ENCODE measurements around the gene EHMT1. TPM values are rescaled to one million over a fixed set of nuclear protein-coding genes. Genes with fewer than 3 reads are reported as not detected.
A peak's percentile ranks its signal among the peaks of the same experiment; 100 is the strongest.

The EHMT1 gene
- total and polyA plus RNA-seq, 2 of the 8 experiments (the other 6 are each of a cell fraction or from before 2014, with no cell fraction given): 95.7 to 163 TPM

DNA sequence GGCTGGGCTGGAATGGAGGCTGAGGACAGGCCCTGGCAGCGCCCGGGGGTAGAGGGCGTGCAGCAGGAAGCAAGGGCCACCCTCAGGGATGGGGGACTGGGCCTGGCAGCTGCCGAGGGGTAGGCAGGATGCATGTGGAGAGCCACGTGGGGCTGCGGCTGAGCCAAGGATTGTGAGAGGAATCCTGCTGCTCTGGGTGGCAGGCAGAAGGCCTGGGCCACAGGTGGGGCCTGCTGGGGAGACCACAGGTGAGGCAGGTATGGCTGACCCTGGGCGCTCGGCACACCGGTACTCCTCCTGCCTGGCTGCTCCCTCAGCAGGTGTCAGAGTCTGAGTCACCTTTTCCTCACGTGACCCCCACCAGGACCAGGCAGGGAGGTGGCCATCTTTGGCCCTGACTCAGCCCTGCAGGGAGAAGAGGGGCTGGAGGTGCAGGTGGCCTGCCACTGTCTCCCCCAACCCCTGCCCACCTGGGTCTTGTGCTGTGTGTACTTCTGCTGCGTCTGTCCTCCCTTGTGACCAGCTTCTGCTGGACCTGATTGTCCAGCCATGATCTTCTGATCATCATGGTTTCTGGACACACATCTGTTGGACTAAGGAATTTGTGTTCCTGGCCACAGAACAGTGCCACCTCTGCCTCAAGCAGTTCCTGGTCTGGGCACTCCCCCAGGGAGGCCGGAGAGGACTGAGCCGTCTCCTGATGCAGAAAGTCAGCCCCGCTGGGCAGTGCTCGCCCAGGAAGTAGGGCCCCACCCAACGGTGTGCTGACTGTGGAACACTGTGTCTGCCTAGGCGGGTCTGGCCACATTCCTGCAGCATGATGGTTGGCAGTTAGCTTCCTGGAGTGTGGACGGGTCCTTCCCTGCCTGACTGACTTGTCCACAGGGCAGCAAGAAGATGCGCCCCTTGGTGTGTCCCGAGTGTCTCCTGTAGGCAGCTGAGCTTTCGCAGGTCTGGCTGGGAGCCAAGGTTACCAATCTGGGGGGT, 6.9 kb upstream of the EHMT1 start:
- peak overlapping the region; percentile 27 for H3K4ac ChIP-seq (replicated peaks; ENCODE audit: insufficient read length, low read depth, low read length)
- DNase-seq (ENCODE audit: low read depth in 1 of 2, low spot score in 2 of 2): no peak
- FAIRE-seq: no peak
- 0 out of 2 replicates have a peak overlapping the region, but pooled peaks have one; percentile 8 for H2AK5ac ChIP-seq (ENCODE audit: low read depth, low read length)
- no peak overlapping the region for H2BK120ac ChIP-seq (replicated peaks; ENCODE audit: low read depth, low read length)
- H3K36me3 ChIP-seq (ENCODE audit: control insufficient read depth in 2 of 4, insufficient read depth in 4 of 4, low read length in 3 of 4): peaks cover 3 to 25% (median 11%) of the 10 kb centered on the region in 4 experiments; a peak in 6 of 8 replicates
- H3K79me2 ChIP-seq (ENCODE audit: control insufficient read depth in 1 of 2, insufficient read depth in 2 of 2, low read length in 2 of 2): peaks cover 0 to 12% of the 10 kb centered on the region in 2 experiments; a peak in 2 of 4 replicates
- no peak overlapping the region for H2AFZ ChIP-seq (ENCODE audit: low read length)
- no peak overlapping the region for H3K4me2 ChIP-seq (ENCODE audit: insufficient read depth in 1 of 2, low read depth in 2 of 2, low read length in 2 of 2)
- CTCF ChIA-PET (ENCODE audit: partially characterized antibody): interaction anchor here (0.8 to 1.1 kb wide), 4 partner anchors 20 to 34 kb away, joined by 3 to 4 read pairs (median 4); no protein-coding TSS in a partner anchor
- no peaks in the 10 kb centered on the region for H3K27me3 ChIP-seq (replicated peaks in 1 of 4; ENCODE audit: control insufficient read depth in 3 of 4, extremely low read depth in 1 of 4, insufficient read depth in 3 of 4, low read length in 3 of 4)
- POLR2A ChIA-PET (ENCODE audit: partially characterized antibody): interaction anchor here (0.9 to 1.4 kb wide), 4 partner anchors 15 to 34 kb away, joined by 3 to 4 read pairs (median 4); no protein-coding TSS in a partner anchor
- H3K9ac ChIP-seq (replicated peaks in 1 of 4; ENCODE audit: extremely low read depth in 1 of 4, low read depth in 3 of 4, low read length in 3 of 4): no peak overlapping the region
- H3K9me3 ChIP-seq (ENCODE audit: insufficient read depth in 2 of 2, low read depth in 1 of 2, low read length in 1 of 2): no peaks in the 10 kb centered on the region
- peak overlapping the region; percentile 71; the same call in 1 of the 2 replicates for H4K8ac ChIP-seq (ENCODE audit: extremely low read depth, insufficient read depth, low read length)
- no peaks in the 10 kb centered on the region for H3K23me2 ChIP-seq (ENCODE audit: low read depth, low read length)
- peak overlapping the region; percentile 55; the same call in 1 of the 2 replicates for H2BK5ac ChIP-seq (ENCODE audit: low read depth, low read length)
- H4K91ac ChIP-seq (replicated peaks; ENCODE audit: insufficient read length, low read length): no peak overlapping the region
- no peaks in the 10 kb centered on the region; the same call in 1 of the 2 replicates for H3K79me1 ChIP-seq (ENCODE audit: low read depth, low read length)
- H3K14ac ChIP-seq (ENCODE audit: insufficient read length): no peak overlapping the region
- H2BK20ac ChIP-seq (ENCODE audit: low read length): peak overlapping the region; percentile 61; the same call in 1 of the 2 replicates
- no peak overlapping the region for H3K23ac ChIP-seq (ENCODE audit: insufficient read length)
- peak overlapping the region; percentile 23; the same call in 1 of the 2 replicates for H2BK12ac ChIP-seq (ENCODE audit: low read depth, low read length)
- WGBS, 2 experiments (ENCODE audit: extremely low coverage in 1 of 2, insufficient coverage in 1 of 2, insufficient read length in 1 of 2, insufficient replicate concordance in 2 of 2, low coverage in 1 of 2, low lambda C conversion rate in 2 of 2, missing lambda C conversion rate in 1 of 2): 87% methylated on average over 18 of the region's 21 CpGs; no CpG with 5 or more reads in 1 of the 2 experiments
- no peak overlapping the region for H3K56ac ChIP-seq (replicated peaks; ENCODE audit: insufficient read length, low read depth, low read length)
- peaks cover 0 to 8% (median 3%) of the 10 kb centered on the region in 4 experiments; a peak in 4 of 7 replicates for H3K4me1 ChIP-seq (replicated peaks in 1 of 4; ENCODE audit: control insufficient read depth in 3 of 4, insufficient read depth in 4 of 4, low read length in 3 of 4)
- H3K18ac ChIP-seq (ENCODE audit: extremely low read depth, low read length): 0 out of 2 replicates have a peak overlapping the region, but pooled peaks have one; percentile 1
- H3K27ac ChIP-seq (ENCODE audit: low read depth, low read length): peak overlapping the region; percentile 7; the same call in 1 of the 2 replicates
- H4K20me1 ChIP-seq (replicated peaks in 1 of 2; ENCODE audit: control insufficient read depth in 1 of 2, insufficient read depth in 2 of 2, low read length in 2 of 2): peaks cover 11 to 28% of the 10 kb centered on the region in 2 experiments
- no peak overlapping the region for H4K5ac ChIP-seq (ENCODE audit: insufficient read length, low read depth, low read length)
- H2BK15ac ChIP-seq (ENCODE audit: low read length): peak overlapping the region; percentile 88; the same call in 1 of the 2 replicates
- no peak overlapping the region for H3K4me3 ChIP-seq (ENCODE audit: extremely low read depth in 1 of 4, insufficient read depth in 2 of 4, low read depth in 3 of 4, low read length in 4 of 4)
- TF ChIP-seq JUND (IDR thresholded peaks at IDR 0.05; ENCODE audit: low read length): peak; percentile 39; the same call in 1 of the 2 replicates
- TF ChIP-seq KDM1A (IDR thresholded peaks at IDR 0.05; ENCODE audit: borderline replicate concordance, low read length): no peak
- TF ChIP-seq POLR2A (IDR thresholded peaks at IDR 0.05; ENCODE audit: control extremely low read depth in 1 of 2, low read depth in 2 of 2, low read length in 2 of 2): peak in 1 of 2 experiments; percentile 25; a peak in 1 of 3 replicates
- TF ChIP-seq POU5F1 (IDR thresholded peaks at IDR 0.05; ENCODE audit: low read depth, low read length): no peak
- TF ChIP-seq KDM4A (IDR thresholded peaks at IDR 0.05; ENCODE audit: low read depth, low read length, severe bottlenecking): no peak
- TF ChIP-seq ATF3 (IDR thresholded peaks at IDR 0.05; ENCODE audit: insufficient read depth, low read depth, low read length): no peak
- no peak for TF ChIP-seq CREB1 (IDR thresholded peaks at IDR 0.05)
- TF ChIP-seq, protein P1, sequence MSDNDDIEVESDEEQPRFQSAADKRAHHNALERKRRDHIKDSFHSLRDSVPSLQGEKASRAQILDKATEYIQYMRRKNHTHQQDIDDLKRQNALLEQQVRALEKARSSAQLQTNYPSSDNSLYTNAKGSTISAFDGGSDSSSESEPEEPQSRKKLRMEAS (IDR thresholded peaks at IDR 0.05): no peak

Measured in H1 (cell line).